D341Med (cell line): ENCODE measurements around the gene TCL1B.

Experiments used
- DNase-seq: peaks from one replicate; pipeline ENCODE4 v3.0.0; 2012; ENCODE audit warnings: low spot score

Gene TCL1B

GRCh38 chr14:95667249-95667693, 19.0 kb upstream of the TCL1B start:
- no peak for DNase-seq

GRCh38 chr14:95668235-95668772, 17.9 kb upstream of the TCL1B start:
- no peak for DNase-seq

- DNase-seq, result no peak
These were observed 11.6 kb upstream of the TCL1B start for GRCh38 chr14:95674613-95675012.

- no peak for DNase-seq
These were observed 10.7 kb upstream of the TCL1B start for GRCh38 chr14:95675486-95675885.

- DNase-seq, result no peak
These were observed 8.9 kb upstream of the TCL1B start for GRCh38 chr14:95677179-95677835.

- DNase-seq, result no peak
These were observed 6.9 kb upstream of the TCL1B start for GRCh38 chr14:95679148-95679815.

- no peak for DNase-seq
These were observed 6.1 kb upstream of the TCL1B start for GRCh38 chr14:95679998-95680735.

GRCh38 chr14:95681153-95681552, 5.1 kb upstream of the TCL1B start:
- DNase-seq, result no peak

GRCh38 chr14:95683793-95684192, 2.4 kb upstream of the TCL1B start:
- no peak for DNase-seq

- DNase-seq, result no peak
These were observed 709 bp downstream of the TCL1B start for GRCh38 chr14:95686935-95687334.

GRCh38 chr14:95689441-95689840, 3.2 kb downstream of the TCL1B start:
- no peak for DNase-seq

GRCh38 chr14:95690815-95691214, 4.6 kb downstream of the TCL1B start:
- no peak for DNase-seq

GRCh38 chr14:95691591-95691990, 5.4 kb downstream of the TCL1B start:
- no peak for DNase-seq

GRCh38 chr14:95692109-95692508, 5.9 kb downstream of the TCL1B start:
- no peak for DNase-seq

- DNase-seq, result no peak
These were observed 8.8 kb downstream of the TCL1B start for GRCh38 chr14:95695051-95695450.

GRCh38 chr14:95695913-95696312, 9.7 kb downstream of the TCL1B start:
- DNase-seq, result no peak

GRCh38 chr14:95696741-95697140, 10.5 kb downstream of the TCL1B start:
- DNase-seq, result no peak

GRCh38 chr14:95697764-95698163, 11.5 kb downstream of the TCL1B start:
- no peak for DNase-seq

GRCh38 chr14:95698287-95698686, 12.1 kb downstream of the TCL1B start:
- no peak for DNase-seq

GRCh38 chr14:95699412-95699811, 13.2 kb downstream of the TCL1B start:
- no peak for DNase-seq

- no peak for DNase-seq
These were observed 14.2 kb downstream of the TCL1B start for GRCh38 chr14:95700221-95700976.

- DNase-seq, result no peak
These were observed 15.6 kb downstream of the TCL1B start for GRCh38 chr14:95701846-95702221.
